NB4 (cell line): Measurements from ENCODE around the gene SMARCA4.
A peak's percentile ranks its signal among the peaks of the same experiment; 100 is the strongest.
"Not testable (repeated sequence)": the region's sequence is repeated elsewhere in the genome, so short reads cannot be mapped to it uniquely, and the experiment has no call there.

Experiments
- DNase-seq: peaks from one replicate; pipeline ENCODE4 v3.0.0; 2010; ENCODE audit warnings: low read depth
- H3K4me3 ChIP-seq: one replicate; pipeline ENCODE4 v1.5.1; 2011; ENCODE audit warnings: mild to moderate bottlenecking, low read depth, low read length, moderate library complexity
- MYC ChIP-seq: IDR thresholded peaks from 2 replicates; pipeline ENCODE4 v1.6.1; 2011; ENCODE audit warnings: low read depth, low read length
- POLR2A ChIP-seq: IDR thresholded peaks from 2 replicates; pipeline ENCODE4 v1.6.1; 2011; ENCODE audit warnings: mild to moderate bottlenecking; ENCODE audit not compliant: insufficient read length; ENCODE audit errors: extremely low read depth
- TF ChIP-seq, protein P1 (sequence below): IDR thresholded peaks from 2 replicates; pipeline ENCODE4 v1.6.1; 2011; ENCODE audit warnings: low read depth, low read length
- TF ChIP-seq, protein P2 (sequence below): IDR thresholded peaks from one replicate; pipeline ENCODE4 v1.5.1; 2012; ENCODE audit warnings: low read depth, low read length

Gene SMARCA4

DNA sequence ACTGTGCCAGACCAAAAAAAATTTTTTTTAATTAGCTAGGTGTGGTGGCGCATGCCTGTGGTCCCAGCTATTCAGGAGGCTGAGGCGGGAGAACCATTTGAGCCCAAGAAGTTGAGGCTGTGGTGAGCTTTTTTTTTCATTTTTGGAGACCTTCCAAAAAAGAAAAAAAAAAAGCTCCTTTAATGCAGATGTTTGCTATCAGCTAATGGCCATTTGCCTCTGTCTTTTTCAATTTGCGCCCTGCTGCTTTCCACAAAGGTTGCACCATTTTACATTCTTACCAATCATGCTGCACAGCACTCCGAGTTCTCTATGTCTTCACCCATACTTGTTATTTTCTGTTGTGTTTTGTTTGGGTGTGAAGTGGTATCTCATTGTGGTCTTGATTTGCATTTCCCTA lies 15.6 kb upstream of the SMARCA4 start:
- no peak for DNase-seq
- no peak overlapping the region for H3K4me3 ChIP-seq
- TF ChIP-seq, protein P1, sequence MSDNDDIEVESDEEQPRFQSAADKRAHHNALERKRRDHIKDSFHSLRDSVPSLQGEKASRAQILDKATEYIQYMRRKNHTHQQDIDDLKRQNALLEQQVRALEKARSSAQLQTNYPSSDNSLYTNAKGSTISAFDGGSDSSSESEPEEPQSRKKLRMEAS, result no peak
- TF ChIP-seq MYC (no peak), POLR2A (no peak)
- TF ChIP-seq, protein P2, sequence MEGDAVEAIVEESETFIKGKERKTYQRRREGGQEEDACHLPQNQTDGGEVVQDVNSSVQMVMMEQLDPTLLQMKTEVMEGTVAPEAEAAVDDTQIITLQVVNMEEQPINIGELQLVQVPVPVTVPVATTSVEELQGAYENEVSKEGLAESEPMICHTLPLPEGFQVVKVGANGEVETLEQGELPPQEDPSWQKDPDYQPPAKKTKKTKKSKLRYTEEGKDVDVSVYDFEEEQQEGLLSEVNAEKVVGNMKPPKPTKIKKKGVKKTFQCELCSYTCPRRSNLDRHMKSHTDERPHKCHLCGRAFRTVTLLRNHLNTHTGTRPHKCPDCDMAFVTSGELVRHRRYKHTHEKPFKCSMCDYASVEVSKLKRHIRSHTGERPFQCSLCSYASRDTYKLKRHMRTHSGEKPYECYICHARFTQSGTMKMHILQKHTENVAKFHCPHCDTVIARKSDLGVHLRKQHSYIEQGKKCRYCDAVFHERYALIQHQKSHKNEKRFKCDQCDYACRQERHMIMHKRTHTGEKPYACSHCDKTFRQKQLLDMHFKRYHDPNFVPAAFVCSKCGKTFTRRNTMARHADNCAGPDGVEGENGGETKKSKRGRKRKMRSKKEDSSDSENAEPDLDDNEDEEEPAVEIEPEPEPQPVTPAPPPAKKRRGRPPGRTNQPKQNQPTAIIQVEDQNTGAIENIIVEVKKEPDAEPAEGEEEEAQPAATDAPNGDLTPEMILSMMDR, result no peak

DNA sequence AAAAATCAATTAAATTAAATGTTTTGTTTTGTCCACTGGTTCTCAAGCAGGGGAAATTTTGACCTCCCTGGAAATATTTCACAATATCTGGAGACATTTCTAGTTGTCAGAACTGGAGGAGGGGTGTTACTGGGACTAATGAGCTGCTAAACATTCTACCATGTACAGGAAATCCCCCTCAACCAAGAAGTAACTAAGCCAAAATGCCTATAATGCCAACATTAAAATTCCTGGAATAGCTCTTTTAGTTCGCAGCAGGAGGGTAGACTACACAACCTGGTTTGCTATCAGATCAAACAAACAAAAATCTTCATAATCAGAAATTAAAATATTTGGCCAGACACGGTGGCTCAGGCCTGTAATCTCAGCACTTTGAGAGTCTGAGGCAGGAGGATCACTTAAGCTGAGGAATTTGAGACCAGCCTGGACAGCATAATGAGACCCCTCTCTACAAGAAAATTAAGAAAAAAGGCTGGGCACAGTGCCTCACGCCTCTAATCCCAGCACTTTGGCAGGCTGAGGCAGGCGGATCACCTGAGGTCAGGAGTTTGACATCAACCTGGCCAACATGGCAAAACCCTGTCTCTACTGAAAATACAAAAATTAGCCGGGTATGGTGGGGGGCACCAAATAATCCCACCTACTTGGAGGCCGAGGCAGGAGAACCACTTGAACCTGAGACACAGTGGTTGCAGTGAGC lies 13.7 kb upstream of the SMARCA4 start:
- TF ChIP-seq, protein P1, result no peak
- TF ChIP-seq, protein P2, result no peak
- TF ChIP-seq MYC (no peak), POLR2A (no peak)
- no peak for DNase-seq
- H3K4me3 ChIP-seq, result no peak overlapping the region

DNA sequence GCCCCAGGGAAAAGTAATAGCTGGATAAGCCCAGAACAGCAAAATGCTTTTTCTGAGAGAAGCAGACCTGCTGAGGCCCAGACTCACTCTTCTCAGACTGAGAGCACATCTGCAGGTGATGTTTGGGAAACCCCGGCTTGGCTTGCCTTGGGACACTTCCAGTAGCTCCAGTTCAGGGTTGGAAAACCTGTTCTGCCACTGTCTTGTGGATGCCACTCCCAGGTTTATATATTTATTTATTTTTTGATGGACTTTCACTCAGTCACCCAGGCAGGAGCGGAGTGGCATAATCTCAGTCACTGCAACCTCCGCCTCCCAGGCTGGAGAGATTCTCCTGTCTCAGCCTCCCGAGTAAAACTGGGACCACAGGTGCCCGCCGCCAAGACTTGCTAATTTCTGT lies 8.0 kb upstream of the SMARCA4 start:
- TF ChIP-seq POLR2A (no peak), MYC (no peak)
- TF ChIP-seq, protein P2, result no peak
- TF ChIP-seq, protein P1, result no peak
- no peak overlapping the region for H3K4me3 ChIP-seq
- DNase-seq, result no peak

DNA sequence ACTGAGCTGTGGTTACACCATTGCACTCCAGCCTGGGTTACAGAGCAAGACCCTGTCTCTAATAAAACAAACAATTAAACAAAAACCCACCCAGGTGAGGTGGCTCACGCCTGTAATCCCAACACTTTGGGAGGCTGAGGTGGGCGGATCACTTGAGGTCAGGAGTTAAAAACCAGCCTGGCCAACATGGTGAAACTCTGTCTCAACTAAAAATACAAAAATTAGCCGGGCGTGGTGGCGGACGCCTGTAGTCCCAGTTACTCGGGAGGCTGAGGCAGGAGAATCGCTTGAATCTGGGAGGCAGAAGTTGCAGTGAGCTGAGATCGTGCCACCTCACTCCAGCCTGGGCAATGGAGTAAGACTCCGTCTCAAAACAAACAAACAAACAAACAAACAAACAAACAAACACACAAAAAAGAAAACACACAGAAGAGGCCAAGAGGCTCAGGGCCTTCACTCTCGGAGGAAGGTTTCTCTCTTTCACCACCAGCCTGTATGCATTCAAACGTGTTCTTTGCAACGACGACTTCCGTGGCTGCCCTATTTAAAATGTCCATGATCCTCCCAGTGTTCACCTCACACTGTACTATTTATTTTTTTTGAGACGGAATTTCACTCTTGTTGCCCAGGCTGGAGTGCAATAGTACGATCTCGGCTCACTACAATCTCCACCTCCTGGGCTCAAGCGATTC lies 1.4 kb upstream of the SMARCA4 start:
- not testable (repeated sequence) for DNase-seq
- H3K4me3 ChIP-seq, result peak overlapping the region; percentile 80

DNA sequence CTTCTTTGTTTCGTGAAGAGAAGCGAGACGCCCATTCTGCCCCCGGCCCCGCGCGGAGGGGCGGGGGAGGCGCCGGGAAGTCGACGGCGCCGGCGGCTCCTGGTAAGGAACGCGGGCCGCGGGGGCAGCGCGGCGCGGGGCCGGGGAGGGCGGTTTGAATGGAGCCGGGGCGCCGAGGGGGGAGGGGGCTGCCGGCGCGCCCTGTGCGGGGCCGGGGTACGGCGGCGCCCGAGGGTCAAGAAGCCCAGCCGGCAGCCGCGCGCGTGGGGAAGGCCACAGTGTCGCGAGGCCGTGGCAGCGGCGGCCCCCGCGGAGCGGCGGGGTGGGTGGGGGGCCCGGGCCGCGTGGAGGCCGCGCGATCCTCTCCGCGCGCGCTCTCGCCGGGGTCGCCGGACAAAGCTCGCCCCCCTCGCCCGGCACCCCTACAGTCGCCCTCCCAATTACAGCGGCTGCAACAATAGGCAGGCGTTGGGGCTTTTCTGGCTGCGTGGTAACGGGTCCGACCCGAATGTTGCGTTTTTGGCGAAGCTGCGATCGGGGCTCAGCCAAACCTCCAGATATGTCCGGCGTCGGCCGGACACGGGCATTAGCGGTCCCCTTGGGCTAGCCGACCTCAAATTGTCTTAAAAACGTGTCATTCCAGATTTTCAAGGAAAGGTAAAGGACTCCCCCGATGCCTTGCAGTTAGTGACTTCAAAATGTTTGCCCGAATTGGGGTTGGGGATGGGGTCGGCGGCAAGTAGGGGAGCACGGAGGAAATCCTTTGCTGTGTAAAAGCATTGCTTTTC lies 437 bp downstream of the SMARCA4 start:
- peak; percentile 60 for DNase-seq
- TF ChIP-seq, protein P2, result no peak
- TF ChIP-seq, protein P1, result no peak
- TF ChIP-seq MYC (no peak), POLR2A (no peak)
- peak overlapping the region; percentile 97 for H3K4me3 ChIP-seq

DNA sequence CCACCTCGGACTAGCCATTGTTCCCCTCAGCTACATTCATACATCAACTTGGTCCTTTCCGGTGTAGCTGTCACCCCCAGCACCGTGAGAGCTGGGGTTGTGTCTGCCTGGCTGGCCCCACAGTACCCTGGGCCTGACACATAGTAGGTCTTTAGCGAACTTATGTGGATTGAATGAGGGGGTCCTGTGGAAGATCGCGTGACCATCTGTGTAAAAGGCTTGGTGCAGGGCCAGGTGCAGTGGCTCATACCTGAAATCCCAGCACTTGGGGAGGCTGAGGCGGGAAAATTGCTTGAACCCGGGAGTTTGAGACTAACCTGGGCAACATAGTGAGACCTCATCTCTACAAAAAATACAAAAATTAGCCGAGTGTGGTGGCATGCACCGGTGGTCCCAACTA lies 2.0 kb downstream of the SMARCA4 start:
- DNase-seq, result no peak
- TF ChIP-seq, protein P1, result no peak
- TF ChIP-seq MYC, result no peak
- TF ChIP-seq POLR2A, result no peak
- TF ChIP-seq, protein P2, result no peak
- H3K4me3 ChIP-seq, result peak overlapping the region; percentile 21
